A549 (cell line): Measurements from ENCODE around the gene BRSK2.

ENCODE experiments used
- CBX2 ChIP-seq: fragments of 200-600 bp; sonication (generic); IDR thresholded peaks from 2 replicates; pipeline ENCODE4 v1.6.1; 2016; ENCODE audit warnings: low read depth, mild to moderate bottlenecking, borderline replicate concordance
- CEBPB ChIP-seq, 2 experiments: fragments of >200 bp in 1 of 2; sonication (Bioruptor Twin) in 1 of 2; formaldehyde crosslinking in 1 of 2; IDR thresholded peaks; 2 replicates each; pipeline ENCODE4 v1.6.1; 2012 to 2016
- CHD4 ChIP-seq: fragments of 200-600 bp; sonication (generic); IDR thresholded peaks from 2 replicates; pipeline ENCODE4 v1.6.1; 2016; ENCODE audit warnings: antibody characterized with exemption, mild to moderate bottlenecking, borderline replicate concordance
- EP300 ChIP-seq, 2 experiments: fragments of >200 bp; sonication (Bioruptor Twin); formaldehyde crosslinking; IDR thresholded peaks; 2 replicates in 1 of 2; 3 replicates in 1 of 2; pipeline ENCODE4 v1.6.1; 2016 to 2017
- HDAC2 ChIP-seq: fragments of 200-600 bp; sonication (generic); IDR thresholded peaks from 2 replicates; pipeline ENCODE4 v1.6.1; 2016
- POLR2A ChIP-seq: IDR thresholded peaks from 2 replicates; pipeline ENCODE4 v1.6.1; 2012; ENCODE audit warnings: mild to moderate bottlenecking, low read length
- RAD21 ChIP-seq, 2 experiments: fragments of >200 bp in 1 of 2; sonication (Bioruptor Twin) in 1 of 2; formaldehyde crosslinking in 1 of 2; IDR thresholded peaks in 1 of 2; conservative IDR thresholded peaks in 1 of 2; 2 replicates in 1 of 2; 3 replicates in 1 of 2; pipeline ENCODE4 v1.6.1; 2012 to 2018; ENCODE audit warnings: inconsistent platforms in 1 of 2
- SMC3 ChIP-seq: fragments of >200 bp; sonication (Bioruptor Twin); formaldehyde crosslinking; IDR thresholded peaks from 3 replicates; pipeline ENCODE4 v1.6.1; 2018; ENCODE audit warnings: inconsistent platforms
- TF ChIP-seq, protein P1 (sequence below): fragments of >200 bp; sonication (Bioruptor Twin); formaldehyde crosslinking; IDR thresholded peaks from 3 replicates; pipeline ENCODE4 v1.5.1; 2016
- TF ChIP-seq, protein P2 (sequence below): fragments of 150-350 bp; IDR thresholded peaks from 2 replicates; pipeline ENCODE4 v1.6.1; 2014; ENCODE audit warnings: low read depth, mild to moderate bottlenecking, low read length
- TF ChIP-seq, protein P3 (sequence below): fragments of 200-600 bp; sonication (generic); IDR thresholded peaks from 2 replicates; pipeline ENCODE4 v1.6.1; 2016; ENCODE audit warnings: antibody characterized with exemption, mild to moderate bottlenecking, moderate library complexity

DNA sequence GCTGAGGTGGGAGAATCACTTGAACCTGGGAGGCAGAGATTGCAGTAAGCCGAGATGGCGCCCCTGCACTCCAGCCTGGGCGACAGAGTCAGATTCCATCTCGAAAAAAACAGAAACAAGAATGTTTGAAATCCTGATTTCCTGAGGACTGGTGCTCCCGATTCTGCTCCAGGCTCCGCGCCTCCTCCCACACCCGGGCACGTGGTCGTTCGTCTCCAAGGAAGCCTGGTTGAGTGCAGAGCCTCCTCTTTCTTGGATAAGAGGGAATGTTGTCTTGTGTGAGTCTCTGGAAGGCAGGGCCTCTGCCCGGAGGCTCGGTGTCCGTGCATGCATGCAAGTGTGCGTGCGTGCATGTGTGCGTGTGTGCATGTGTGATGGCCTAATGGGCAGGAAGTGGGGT is 30.1 kb downstream of the BRSK2 start:
- TF ChIP-seq RAD21 (conservative IDR thresholded peaks at IDR 0.05 in 1 of 2, IDR thresholded peaks at IDR 0.05 in 1 of 2) = no peak
- TF ChIP-seq POLR2A = no peak
- TF ChIP-seq, protein P1, sequence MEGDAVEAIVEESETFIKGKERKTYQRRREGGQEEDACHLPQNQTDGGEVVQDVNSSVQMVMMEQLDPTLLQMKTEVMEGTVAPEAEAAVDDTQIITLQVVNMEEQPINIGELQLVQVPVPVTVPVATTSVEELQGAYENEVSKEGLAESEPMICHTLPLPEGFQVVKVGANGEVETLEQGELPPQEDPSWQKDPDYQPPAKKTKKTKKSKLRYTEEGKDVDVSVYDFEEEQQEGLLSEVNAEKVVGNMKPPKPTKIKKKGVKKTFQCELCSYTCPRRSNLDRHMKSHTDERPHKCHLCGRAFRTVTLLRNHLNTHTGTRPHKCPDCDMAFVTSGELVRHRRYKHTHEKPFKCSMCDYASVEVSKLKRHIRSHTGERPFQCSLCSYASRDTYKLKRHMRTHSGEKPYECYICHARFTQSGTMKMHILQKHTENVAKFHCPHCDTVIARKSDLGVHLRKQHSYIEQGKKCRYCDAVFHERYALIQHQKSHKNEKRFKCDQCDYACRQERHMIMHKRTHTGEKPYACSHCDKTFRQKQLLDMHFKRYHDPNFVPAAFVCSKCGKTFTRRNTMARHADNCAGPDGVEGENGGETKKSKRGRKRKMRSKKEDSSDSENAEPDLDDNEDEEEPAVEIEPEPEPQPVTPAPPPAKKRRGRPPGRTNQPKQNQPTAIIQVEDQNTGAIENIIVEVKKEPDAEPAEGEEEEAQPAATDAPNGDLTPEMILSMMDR = no peak
- no peak for TF ChIP-seq CHD4
- TF ChIP-seq, protein P2, sequence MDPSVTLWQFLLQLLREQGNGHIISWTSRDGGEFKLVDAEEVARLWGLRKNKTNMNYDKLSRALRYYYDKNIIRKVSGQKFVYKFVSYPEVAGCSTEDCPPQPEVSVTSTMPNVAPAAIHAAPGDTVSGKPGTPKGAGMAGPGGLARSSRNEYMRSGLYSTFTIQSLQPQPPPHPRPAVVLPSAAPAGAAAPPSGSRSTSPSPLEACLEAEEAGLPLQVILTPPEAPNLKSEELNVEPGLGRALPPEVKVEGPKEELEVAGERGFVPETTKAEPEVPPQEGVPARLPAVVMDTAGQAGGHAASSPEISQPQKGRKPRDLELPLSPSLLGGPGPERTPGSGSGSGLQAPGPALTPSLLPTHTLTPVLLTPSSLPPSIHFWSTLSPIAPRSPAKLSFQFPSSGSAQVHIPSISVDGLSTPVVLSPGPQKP = no peak
- TF ChIP-seq CBX2 = no peak
- no peak for TF ChIP-seq CEBPB (IDR thresholded peaks at IDR 0.05)
- TF ChIP-seq EP300 (IDR thresholded peaks at IDR 0.05) = no peak
- TF ChIP-seq SMC3 = no peak
- no peak for TF ChIP-seq HDAC2
- TF ChIP-seq, protein P3, sequence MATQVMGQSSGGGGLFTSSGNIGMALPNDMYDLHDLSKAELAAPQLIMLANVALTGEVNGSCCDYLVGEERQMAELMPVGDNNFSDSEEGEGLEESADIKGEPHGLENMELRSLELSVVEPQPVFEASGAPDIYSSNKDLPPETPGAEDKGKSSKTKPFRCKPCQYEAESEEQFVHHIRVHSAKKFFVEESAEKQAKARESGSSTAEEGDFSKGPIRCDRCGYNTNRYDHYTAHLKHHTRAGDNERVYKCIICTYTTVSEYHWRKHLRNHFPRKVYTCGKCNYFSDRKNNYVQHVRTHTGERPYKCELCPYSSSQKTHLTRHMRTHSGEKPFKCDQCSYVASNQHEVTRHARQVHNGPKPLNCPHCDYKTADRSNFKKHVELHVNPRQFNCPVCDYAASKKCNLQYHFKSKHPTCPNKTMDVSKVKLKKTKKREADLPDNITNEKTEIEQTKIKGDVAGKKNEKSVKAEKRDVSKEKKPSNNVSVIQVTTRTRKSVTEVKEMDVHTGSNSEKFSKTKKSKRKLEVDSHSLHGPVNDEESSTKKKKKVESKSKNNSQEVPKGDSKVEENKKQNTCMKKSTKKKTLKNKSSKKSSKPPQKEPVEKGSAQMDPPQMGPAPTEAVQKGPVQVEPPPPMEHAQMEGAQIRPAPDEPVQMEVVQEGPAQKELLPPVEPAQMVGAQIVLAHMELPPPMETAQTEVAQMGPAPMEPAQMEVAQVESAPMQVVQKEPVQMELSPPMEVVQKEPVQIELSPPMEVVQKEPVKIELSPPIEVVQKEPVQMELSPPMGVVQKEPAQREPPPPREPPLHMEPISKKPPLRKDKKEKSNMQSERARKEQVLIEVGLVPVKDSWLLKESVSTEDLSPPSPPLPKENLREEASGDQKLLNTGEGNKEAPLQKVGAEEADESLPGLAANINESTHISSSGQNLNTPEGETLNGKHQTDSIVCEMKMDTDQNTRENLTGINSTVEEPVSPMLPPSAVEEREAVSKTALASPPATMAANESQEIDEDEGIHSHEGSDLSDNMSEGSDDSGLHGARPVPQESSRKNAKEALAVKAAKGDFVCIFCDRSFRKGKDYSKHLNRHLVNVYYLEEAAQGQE = no peak
